ENCODE results near the gene VAMP2. TPM values are rescaled to one million over a fixed set of nuclear protein-coding genes. Genes with fewer than 3 reads are reported as not detected.

Gene VAMP2
- polyA plus RNA-seq, 1 donor: 95.0 TPM

DNA sequence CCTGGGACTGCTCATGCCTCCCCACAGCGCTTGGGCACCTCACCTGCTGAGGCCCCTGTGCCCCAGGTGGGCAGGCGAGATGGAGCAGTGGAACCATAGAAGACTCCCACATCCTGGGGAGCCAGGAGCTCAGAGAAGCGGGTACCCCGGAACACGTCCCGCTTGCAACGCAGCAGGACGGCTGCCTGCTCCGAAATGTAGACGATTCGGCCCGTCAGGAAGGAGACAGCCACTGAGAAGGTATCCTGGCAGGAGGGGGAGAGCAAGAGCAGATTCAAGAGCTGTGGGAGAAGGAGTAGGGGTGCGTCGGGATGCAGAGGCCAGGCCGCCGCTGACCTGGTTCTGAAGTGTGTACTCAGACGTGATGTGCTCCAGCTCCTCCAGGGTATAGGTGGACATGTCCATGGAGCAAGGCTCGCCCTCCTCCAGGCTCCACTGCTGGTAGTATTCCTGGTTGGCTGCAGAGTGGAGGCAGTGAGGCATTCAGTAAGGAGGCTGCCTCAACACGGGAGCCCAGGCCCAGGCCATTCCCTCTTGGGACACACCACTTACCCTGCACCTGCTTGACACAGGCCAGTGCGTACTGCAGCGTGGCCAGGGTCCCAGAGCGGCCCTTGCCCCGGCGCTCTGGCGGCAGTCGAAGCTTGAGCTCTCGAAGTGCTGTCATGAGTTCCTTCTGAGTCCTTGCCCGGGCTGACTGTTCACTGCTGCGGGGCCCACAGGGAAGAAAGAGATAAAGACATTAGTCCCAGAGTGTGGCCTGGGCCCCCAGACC lies 13.1 kb downstream of the VAMP2 start:
- Histone ChIP-seq H3K27ac (ENCODE audit: low read length) (no peak overlapping the region), H3K36me3 (ENCODE audit: control insufficient read depth, insufficient read depth, low read length) (peaks cover 51% of the 10 kb centered on the region)
- 100% methylated on average over 5 of the region's 29 CpGs for WGBS (ENCODE audit: insufficient coverage, low lambda C conversion rate)

DNA sequence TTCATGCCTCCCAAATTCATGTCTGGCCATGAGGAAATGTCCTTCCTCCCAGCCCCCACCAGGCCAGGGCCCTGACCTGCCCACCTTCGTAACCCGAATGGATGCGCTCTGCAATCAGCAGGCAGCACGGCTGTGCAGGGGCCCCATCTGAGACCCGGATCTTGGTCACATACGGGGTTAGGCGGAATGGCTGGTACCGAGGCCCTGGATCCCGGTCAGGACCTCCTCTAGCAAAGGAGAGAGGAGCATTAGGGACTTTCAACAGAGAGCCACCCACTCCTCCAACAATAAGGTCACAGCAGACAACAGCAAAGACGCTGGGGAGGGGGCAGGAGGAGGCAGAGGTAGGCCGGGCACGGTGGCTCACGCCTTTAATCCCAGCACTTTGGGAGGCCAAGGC lies 14.2 kb downstream of the VAMP2 start:
- Histone ChIP-seq H3K4me3 (ENCODE audit: low read length) (no peak overlapping the region), H3K27me3 (ENCODE audit: control insufficient read depth, insufficient read depth, low read length) (no peaks in the 10 kb centered on the region), H3K27ac (ENCODE audit: low read length) (no peak overlapping the region), H3K9me3 (ENCODE audit: control insufficient read depth, low read depth, low read length) (no peaks in the 10 kb centered on the region), H3K4me1 (ENCODE audit: control insufficient read depth, insufficient read depth, low read length) (peaks cover 29% of the 10 kb centered on the region), H3K36me3 (ENCODE audit: control insufficient read depth, insufficient read depth, low read length) (peaks cover 61% of the 10 kb centered on the region)
- DNase-seq: no peak
- whole genome bisulfite sequencing (ENCODE audit: insufficient coverage, low lambda C conversion rate): no CpG with 5 or more reads among the region's 13 CpGs

More for the DNA sequence above, 13.1 kb downstream of the VAMP2 start:
- Histone ChIP-seq H3K9me3 (ENCODE audit: control insufficient read depth, low read depth, low read length) (no peaks in the 10 kb centered on the region), H3K4me3 (ENCODE audit: low read length) (no peak overlapping the region), H3K27me3 (ENCODE audit: control insufficient read depth, insufficient read depth, low read length) (no peaks in the 10 kb centered on the region), H3K4me1 (ENCODE audit: control insufficient read depth, insufficient read depth, low read length) (peaks cover 38% of the 10 kb centered on the region)
- DNase-seq: no peak

DNA sequence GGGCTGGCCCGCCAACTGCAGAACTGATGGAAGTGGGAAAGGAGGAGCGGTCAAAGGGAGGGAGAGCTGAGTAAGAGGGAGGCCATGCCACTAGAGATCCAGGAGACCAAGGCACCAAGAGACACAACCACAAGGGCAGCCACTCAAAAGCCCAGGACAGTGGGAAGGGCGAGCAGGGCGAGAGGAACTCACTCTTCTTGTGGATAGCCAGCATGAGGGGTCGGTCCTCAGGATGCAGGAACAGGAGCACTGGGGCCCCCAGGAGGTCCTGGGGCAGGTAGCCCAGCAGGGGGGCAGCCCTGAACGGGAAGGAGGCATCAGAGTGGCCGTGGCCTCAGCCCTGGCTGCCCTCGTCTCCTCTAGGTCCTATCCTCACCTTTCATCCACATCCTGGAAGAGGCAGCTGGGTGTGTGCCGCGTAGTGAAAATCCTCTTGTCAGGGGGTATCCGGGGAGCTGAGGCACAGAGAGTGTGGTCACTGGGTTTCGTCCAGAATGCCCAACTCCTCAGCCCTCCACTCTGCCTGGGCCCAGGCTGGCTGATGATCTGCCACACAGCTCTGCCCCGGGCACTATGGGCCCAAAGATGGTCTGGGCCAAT lies 14.8 kb downstream of the VAMP2 start:
- Histone ChIP-seq H3K27ac (ENCODE audit: low read length) (no peak overlapping the region), H3K4me1 (ENCODE audit: control insufficient read depth, insufficient read depth, low read length) (peaks cover 22% of the 10 kb centered on the region), H3K36me3 (ENCODE audit: control insufficient read depth, insufficient read depth, low read length) (peaks cover 65% of the 10 kb centered on the region), H3K4me3 (ENCODE audit: low read length) (no peak overlapping the region), H3K27me3 (ENCODE audit: control insufficient read depth, insufficient read depth, low read length) (no peaks in the 10 kb centered on the region), H3K9me3 (ENCODE audit: control insufficient read depth, low read depth, low read length) (no peaks in the 10 kb centered on the region)
- no CpG with 5 or more reads among the region's 13 CpGs for WGBS (ENCODE audit: insufficient coverage, low lambda C conversion rate)
- DNase-seq: no peak

DNA sequence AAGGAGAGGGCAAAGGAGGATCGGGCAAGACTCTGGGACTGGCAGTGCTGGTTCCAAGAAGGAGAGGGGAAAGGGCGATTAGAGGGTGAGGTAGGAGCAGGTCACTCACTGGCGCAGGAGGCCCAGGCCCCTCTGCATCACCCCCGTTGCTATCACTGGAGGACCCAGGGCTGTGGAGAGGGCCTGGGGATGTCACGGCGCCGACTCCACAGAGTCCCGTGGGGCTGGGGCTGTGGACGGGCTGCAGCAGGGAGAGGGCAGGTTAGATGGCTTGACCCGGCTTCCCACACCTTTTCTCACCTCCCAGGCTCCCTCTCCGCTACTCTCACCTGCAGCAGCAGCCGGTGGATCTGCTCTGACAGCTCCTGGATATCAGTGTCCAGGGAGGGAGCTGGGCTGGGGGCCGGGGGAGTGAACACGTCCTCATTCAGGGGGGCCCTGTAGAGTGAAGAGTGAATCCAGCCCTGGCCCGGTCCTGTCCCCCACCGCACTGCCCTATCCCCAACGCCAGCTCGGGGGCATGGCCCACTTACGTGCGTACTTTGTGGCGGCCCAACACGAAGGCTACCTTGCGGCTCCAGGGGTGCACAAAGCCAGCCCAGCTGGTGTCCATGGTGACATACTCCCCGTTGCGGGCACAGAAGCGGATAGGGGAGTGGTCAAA lies 15.5 kb downstream of the VAMP2 start:
- peaks cover 71% of the 10 kb centered on the region for H3K36me3 ChIP-seq (ENCODE audit: control insufficient read depth, insufficient read depth, low read length)
- WGBS (ENCODE audit: insufficient coverage, low lambda C conversion rate): no CpG with 5 or more reads among the region's 26 CpGs
- no peaks in the 10 kb centered on the region for H3K9me3 ChIP-seq (ENCODE audit: control insufficient read depth, low read depth, low read length)
- H3K4me1 ChIP-seq (ENCODE audit: control insufficient read depth, insufficient read depth, low read length): peaks cover 17% of the 10 kb centered on the region
- H3K27ac ChIP-seq (ENCODE audit: low read length): no peak overlapping the region
- DNase-seq: no peak
- H3K4me3 ChIP-seq (ENCODE audit: low read length): no peak overlapping the region
- H3K27me3 ChIP-seq (ENCODE audit: control insufficient read depth, insufficient read depth, low read length): no peaks in the 10 kb centered on the region

- WGBS (ENCODE audit: insufficient coverage, low lambda C conversion rate): 100% methylated on average over 1 of the region's 14 CpGs
- Histone ChIP-seq H3K27me3 (ENCODE audit: control insufficient read depth, insufficient read depth, low read length) (no peaks in the 10 kb centered on the region), H3K4me1 (ENCODE audit: control insufficient read depth, insufficient read depth, low read length) (peaks cover 11% of the 10 kb centered on the region), H3K36me3 (ENCODE audit: control insufficient read depth, insufficient read depth, low read length) (peaks cover 78% of the 10 kb centered on the region), H3K27ac (ENCODE audit: low read length) (no peak overlapping the region), H3K4me3 (ENCODE audit: low read length) (no peak overlapping the region), H3K9me3 (ENCODE audit: control insufficient read depth, low read depth, low read length) (no peaks in the 10 kb centered on the region)
- DNase-seq: no peak
These were observed 16.2 kb downstream of the VAMP2 start for GRCh38 chr17:8146381-8147140.

GRCh38 chr17:8145811-8146210 lies 16.9 kb downstream of the VAMP2 start:
- Histone ChIP-seq H3K9me3 (ENCODE audit: control insufficient read depth, low read depth, low read length) (no peaks in the 10 kb centered on the region), H3K27me3 (ENCODE audit: control insufficient read depth, insufficient read depth, low read length) (no peaks in the 10 kb centered on the region), H3K4me3 (ENCODE audit: low read length) (no peak overlapping the region), H3K36me3 (ENCODE audit: control insufficient read depth, insufficient read depth, low read length) (peaks cover 85% of the 10 kb centered on the region), H3K27ac (ENCODE audit: low read length) (no peak overlapping the region), H3K4me1 (ENCODE audit: control insufficient read depth, insufficient read depth, low read length) (peaks cover 6% of the 10 kb centered on the region)
- no peak for DNase-seq
- WGBS (ENCODE audit: insufficient coverage, low lambda C conversion rate): no CpG with 5 or more reads among the region's 12 CpGs

DNA sequence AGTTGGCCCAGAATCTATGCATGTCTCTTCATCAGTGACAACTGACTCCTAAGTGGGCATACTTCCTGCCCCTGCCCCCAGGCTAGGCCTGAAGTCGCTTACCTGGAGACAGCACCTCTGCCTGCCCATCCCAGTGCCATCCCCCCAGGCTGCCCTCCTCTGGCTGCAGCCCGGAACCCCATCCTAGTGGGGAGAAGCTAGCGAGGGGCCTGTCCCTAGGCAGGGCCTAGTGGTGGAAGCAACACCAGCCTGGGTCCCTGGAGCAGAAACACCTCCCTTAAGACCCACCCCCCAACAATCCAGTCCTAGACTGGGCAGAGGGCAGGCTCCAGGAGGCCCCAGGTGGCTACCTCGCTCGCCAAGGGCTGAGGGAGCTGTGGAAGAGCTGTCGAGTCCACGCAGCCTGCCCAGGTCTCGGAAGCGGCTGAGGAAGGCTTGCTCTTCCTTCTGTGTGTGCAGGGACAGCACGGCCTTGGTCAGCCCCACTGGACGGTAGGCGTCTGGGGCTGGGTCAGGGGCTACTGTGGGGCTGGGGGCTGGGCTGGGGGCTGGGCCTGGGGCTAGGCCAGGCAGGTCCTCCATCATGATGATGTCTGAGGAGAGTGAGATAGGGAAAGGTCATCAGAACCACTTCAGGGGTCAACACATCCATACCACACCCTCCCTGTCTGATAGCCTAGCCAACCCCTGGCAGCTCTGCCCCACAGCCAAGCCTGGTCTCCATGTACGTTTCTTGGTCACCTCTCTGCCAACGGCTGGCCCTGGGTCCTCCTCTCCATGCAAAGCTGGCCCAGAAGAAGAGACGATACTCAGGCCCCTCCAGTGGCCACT lies 18.1 kb downstream of the VAMP2 start:
- DNase-seq: no peak
- Histone ChIP-seq H3K4me1 (ENCODE audit: control insufficient read depth, insufficient read depth, low read length) (no peaks in the 10 kb centered on the region), H3K9me3 (ENCODE audit: control insufficient read depth, low read depth, low read length) (no peaks in the 10 kb centered on the region), H3K27me3 (ENCODE audit: control insufficient read depth, insufficient read depth, low read length) (no peaks in the 10 kb centered on the region), H3K27ac (ENCODE audit: low read length) (no peak overlapping the region), H3K4me3 (ENCODE audit: low read length) (no peak overlapping the region), H3K36me3 (ENCODE audit: control insufficient read depth, insufficient read depth, low read length) (peaks cover 88% of the 10 kb centered on the region)
- whole genome bisulfite sequencing (ENCODE audit: insufficient coverage, low lambda C conversion rate): no CpG with 5 or more reads among the region's 15 CpGs

DNA sequence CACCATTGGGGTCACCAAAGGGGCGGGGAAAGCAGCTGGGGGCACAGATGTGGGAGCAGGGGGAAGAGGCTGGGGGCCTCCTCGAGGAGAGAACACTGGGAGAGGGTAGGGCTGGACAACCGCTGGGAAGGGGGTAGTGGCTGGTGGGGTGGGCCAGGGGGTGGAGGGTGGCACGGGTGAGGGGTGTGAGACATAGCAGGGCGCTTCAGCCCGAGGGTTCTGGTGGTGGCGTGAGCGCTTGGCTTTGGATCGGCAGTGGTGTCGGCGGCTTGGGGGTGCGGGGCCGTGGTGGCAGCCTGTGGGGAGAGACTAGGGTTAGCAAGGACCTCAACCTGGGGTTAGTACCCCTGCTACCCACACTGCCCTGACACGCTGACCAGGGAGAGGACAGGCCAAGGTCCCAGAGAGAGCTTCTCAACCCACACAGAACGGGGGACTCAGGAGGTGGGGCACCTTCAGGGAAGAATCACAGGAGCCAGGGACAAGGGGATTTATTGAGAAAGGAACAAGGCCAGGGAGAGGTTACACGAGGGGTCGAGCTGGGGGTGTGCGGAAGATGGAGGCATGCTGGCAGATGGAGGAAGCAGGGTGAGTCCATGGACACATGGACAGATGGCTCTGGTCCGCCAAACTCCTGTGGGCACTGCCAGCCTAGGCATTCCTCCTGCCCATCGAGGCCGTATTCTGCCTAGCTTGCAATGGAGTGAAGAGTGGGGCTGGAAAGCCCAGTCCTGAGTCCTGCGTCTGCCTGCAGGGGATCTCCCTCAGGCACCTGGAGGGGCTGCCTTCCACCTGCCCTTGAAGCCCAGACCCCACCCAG lies 19.0 kb downstream of the VAMP2 start:
- WGBS (ENCODE audit: insufficient coverage, low lambda C conversion rate): 100% methylated on average over 1 of the region's 22 CpGs
- H3K4me1 ChIP-seq (ENCODE audit: control insufficient read depth, insufficient read depth, low read length): peaks cover 3% of the 10 kb centered on the region

DNA sequence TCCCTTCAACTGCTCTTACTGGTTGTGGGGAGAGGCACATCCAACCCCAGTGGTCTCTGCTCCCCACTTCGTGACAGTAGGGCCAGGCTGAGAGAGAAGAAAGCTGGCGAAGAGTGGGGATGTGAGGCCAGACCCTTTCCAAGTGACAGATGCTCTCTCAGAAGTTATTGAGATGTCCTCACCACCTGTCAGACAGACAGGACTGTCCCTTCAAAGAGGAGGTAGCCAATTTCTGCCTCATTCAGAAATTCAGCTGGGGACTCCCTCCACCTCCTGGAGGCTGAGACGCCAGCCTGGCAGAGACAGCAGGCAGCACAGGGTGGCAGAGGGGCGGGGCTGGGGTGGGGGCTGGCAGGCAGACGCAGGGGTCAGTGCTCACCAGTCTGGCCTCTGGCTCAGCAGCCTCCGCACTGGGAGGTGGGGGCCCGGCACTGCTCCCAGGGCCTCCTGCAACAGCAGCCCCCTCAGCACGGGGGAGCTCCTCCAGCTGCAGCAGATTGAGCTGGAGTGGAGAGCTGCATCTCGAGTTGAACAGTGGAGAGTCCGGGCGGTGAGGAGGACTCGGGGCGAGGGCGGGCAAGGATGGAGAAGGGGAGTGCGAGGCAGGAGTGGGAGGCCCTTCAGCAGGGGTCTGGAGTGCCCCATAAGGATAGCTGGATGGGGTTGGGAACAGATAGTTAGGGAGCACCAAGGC lies 19.7 kb downstream of the VAMP2 start:
- Histone ChIP-seq H3K4me1 (ENCODE audit: control insufficient read depth, insufficient read depth, low read length) (peaks cover 7% of the 10 kb centered on the region), H3K36me3 (ENCODE audit: control insufficient read depth, insufficient read depth, low read length) (peaks cover 75% of the 10 kb centered on the region), H3K27ac (ENCODE audit: low read length) (no peak overlapping the region), H3K27me3 (ENCODE audit: control insufficient read depth, insufficient read depth, low read length) (no peaks in the 10 kb centered on the region), H3K9me3 (ENCODE audit: control insufficient read depth, low read depth, low read length) (no peaks in the 10 kb centered on the region), H3K4me3 (ENCODE audit: low read length) (no peak overlapping the region)
- no CpG with 5 or more reads among the region's 15 CpGs for WGBS (ENCODE audit: insufficient coverage, low lambda C conversion rate)
- DNase-seq: no peak

More for the DNA sequence above, 19.0 kb downstream of the VAMP2 start:
- Histone ChIP-seq H3K27me3 (ENCODE audit: control insufficient read depth, insufficient read depth, low read length) (no peaks in the 10 kb centered on the region), H3K9me3 (ENCODE audit: control insufficient read depth, low read depth, low read length) (no peaks in the 10 kb centered on the region), H3K36me3 (ENCODE audit: control insufficient read depth, insufficient read depth, low read length) (peaks cover 82% of the 10 kb centered on the region), H3K4me3 (ENCODE audit: low read length) (no peak overlapping the region), H3K27ac (ENCODE audit: low read length) (no peak overlapping the region)
- no peak for DNase-seq

All from large intestine (tissue), 3 donors.